SU-DHL-6 (cell line): ENCODE results near the gene PALS2.

Source experiments
- EZH2phosphoT487 ChIP-seq: fragments of 200-600 bp; sonication (generic), shearing (Covaris generic); conservative IDR thresholded peaks from 2 replicates; pipeline ENCODE4 v1.6.1; 2018; ENCODE audit warnings: mild to moderate bottlenecking, antibody characterized with exemption, low read length, moderate library complexity, mixed read lengths
- TF ChIP-seq, protein P1 (sequence below): fragments of 200-600 bp; sonication (generic); IDR thresholded peaks from one replicate; pipeline ENCODE4 v1.5.1; 2017; ENCODE audit warnings: antibody characterized with exemption, mild to moderate bottlenecking, low read length, moderate library complexity; ENCODE audit not compliant: insufficient read depth, poor library complexity, severe bottlenecking

DNA sequence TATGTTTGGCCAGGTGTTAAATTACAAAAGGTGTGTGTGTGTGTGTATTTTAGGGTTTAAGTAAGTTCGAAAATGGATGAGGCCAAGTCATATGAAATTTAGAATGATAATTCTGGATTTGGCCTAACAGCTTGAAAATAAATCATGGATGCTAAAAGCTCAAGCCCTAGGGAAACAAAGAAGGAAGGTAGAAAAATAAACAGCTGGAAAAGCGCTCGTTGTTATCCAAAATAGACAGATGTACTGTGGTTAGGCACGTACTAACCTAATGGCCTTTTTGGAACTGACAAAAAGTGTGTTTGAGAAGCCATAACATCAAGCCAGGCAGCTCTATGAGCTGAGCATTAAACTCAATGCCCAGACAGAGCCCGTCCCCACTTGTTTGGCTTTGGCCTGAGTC lies 17.5 kb upstream of the PALS2 start:
- TF ChIP-seq, protein P1, sequence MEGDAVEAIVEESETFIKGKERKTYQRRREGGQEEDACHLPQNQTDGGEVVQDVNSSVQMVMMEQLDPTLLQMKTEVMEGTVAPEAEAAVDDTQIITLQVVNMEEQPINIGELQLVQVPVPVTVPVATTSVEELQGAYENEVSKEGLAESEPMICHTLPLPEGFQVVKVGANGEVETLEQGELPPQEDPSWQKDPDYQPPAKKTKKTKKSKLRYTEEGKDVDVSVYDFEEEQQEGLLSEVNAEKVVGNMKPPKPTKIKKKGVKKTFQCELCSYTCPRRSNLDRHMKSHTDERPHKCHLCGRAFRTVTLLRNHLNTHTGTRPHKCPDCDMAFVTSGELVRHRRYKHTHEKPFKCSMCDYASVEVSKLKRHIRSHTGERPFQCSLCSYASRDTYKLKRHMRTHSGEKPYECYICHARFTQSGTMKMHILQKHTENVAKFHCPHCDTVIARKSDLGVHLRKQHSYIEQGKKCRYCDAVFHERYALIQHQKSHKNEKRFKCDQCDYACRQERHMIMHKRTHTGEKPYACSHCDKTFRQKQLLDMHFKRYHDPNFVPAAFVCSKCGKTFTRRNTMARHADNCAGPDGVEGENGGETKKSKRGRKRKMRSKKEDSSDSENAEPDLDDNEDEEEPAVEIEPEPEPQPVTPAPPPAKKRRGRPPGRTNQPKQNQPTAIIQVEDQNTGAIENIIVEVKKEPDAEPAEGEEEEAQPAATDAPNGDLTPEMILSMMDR: no peak
- TF ChIP-seq EZH2phosphoT487: no peak
